Skeletal muscle cell (primary cell): Measurements from ENCODE around the gene TNNI3K.

Source experiments
- DNase-seq: peaks from one replicate; pipeline ENCODE4 v3.0.0-alpha.2; 2010; ENCODE audit warnings: low read depth
- H3K4me3 ChIP-seq: 2 replicates; pipeline ENCODE4 v1.5.1; 2011; ENCODE audit warnings: low read depth, mild to moderate bottlenecking, control low read depth, low read length, moderate library complexity

The TNNI3K gene

DNA sequence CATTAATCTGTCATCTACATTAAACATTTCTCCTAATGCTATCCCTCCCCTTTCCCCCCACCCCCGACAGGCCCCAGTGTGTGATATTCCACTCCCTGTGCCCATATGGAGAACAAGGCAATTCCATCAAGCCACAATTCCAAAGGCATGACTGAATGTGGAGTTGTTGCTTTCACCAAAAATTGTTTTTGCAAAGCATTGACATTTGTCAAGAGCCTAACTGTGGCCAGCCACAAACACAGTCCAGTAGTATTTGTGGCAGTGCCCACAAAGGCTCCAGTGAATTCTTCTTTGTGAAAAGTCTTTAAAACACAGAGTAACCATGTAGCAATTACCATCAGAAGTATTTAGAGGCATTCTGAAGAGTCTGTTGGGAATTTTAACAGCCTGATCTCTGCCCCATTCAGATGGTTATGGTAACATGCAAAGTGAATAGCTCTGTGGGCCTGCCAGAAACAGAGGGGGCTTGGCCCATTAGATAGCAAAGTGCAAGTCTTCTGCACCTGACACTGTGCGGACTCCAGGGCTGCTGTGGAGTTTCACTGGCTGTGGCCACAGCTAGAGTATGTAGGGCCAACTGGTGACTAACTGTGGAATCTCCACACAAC, 288.8 kb downstream of the TNNI3K start:
- no peak for DNase-seq
- H3K4me3 ChIP-seq = no peak overlapping the region

GRCh38 chr1:74526708-74527107, 291.5 kb downstream of the TNNI3K start:
- DNase-seq = no peak
- H3K4me3 ChIP-seq = no peak overlapping the region

DNA sequence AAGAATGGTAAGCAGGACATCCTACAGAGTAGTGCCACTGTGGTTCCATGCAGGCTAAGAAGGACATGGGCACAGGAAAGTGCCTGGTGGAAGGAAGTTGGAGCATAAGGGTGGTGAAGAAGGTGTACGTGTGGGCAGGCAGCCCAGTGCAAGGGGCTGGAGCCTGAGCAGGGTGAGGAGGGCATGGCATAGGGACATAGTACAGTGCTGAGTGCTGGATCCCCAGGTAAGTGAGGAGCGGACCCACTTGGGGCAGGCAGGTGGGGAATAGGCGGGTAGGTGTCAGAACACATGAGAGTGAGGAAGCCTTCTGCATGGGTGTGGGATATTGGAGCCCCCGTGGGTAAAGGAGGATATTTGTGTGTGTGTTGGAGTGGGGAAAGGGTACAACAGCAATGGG, 292.9 kb downstream of the TNNI3K start:
- no peak overlapping the region for H3K4me3 ChIP-seq
- DNase-seq = no peak

- no peak overlapping the region for H3K4me3 ChIP-seq
- no peak for DNase-seq
Observed at GRCh38 chr1:74530892-74531291, 295.7 kb downstream of the TNNI3K start.

DNA sequence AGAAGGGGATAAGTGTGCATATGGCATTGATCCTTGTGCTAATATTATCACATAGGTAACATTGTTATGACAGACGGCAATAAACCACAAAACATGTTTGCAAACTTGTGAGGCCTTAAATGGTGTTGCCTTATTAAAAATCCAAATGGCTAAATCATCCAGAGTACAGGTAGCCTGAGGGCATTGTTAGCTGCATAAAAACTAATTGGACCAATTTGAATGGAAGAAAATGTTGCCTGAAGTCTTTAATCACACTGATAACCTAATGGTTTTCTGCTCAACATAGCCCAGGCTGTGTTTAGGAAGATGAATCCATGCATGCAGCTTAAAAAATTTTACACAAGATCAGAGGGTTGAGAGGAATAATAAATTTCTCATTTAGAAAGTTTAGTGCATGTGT, 296.6 kb downstream of the TNNI3K start:
- no peak for DNase-seq
- H3K4me3 ChIP-seq = no peak overlapping the region

DNA sequence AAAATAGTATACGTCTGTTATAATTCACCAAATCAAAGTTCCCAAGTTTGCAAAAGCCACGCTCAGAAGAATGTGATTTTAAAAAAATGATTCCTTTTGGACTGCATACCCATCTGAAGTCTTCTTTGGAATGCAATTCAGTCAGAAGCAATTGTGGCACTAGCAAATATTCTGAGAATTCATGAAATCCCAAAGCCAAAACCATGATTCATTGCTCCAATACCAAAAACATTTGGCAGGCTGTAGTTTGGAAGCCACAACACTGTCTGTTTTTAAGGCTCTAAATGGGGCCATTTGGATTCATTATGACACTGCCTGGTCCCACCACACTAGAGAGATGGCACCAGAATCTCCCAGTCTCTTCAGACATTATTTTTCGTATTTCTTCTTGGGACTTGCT, 299.1 kb downstream of the TNNI3K start:
- no peak for DNase-seq
- H3K4me3 ChIP-seq = no peak overlapping the region

DNA sequence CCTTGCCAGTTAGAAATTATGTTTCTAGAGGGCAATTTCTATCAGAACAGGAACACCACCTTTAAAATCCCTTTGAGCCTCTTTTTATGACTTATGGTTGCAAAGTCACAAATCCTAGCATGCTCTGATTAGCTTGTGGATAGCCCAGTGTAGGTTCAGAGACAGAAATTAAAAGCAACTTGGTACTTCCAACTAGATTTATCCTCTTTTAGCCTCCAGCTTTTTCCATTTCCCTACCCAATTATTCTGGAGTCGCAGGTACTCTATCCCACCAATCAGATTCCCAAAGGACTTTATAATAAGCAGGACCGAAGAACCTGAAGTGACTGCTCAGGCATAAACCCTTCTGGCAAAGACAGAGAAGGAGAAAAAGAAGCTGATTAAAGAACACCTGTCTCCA, 310.6 kb downstream of the TNNI3K start:
- no peak overlapping the region for H3K4me3 ChIP-seq
- no peak for DNase-seq

DNA sequence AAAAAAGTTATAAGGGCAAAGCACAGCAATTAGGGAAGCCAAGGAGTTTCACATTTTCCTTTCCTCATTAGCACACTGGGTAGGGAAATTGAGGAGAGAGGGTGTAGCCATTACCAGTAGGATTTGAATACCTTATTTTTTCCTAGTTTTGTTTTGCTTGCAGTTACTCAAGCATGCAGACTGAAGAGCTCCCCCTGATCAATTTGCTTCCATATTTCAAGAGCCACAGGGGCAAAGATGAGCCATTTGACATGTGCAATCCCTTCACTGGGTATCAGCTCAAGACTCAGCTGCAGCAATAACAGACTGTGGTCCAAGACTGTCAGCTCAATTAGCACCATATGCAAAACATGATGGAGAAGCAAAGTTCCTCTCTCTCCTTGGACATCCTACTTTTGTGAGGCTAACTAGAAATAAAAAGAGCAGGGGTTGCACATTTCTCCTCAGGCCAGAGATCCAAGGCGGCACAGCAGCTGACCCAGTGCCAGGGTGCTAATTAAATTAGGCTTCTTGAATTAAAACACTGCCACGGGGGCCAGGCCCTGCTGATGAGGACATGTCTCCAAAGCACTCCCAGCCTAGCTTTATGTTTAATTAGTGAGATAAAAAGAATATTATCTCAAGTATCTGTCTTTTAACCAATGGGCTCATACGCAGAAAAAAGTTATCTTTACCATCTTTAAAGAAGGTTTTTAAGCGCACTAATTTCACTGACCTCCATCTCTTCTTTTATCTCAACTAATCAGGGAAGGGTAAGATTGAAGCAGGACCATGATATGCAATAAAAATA, 314.0 kb downstream of the TNNI3K start:
- DNase-seq = no peak
- no peak overlapping the region for H3K4me3 ChIP-seq

DNA sequence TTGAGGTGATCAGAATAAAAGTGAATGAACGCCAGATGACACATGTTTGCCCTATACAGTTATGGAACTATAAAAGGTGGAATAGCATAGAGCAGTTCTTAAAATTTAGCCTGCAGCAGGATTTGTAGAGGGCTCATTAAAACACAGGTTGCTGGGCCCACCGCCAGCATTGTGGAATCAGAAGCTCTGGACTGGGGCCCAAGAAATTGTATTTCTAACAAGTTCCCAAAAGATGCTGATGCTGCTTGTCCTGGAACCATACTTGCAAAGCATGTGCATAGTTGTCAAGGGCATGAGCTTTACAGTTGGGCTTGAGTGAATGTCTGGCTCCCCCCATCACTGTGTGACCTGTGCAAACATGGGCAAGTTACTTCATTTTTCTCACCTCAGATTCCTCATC, 314.7 kb downstream of the TNNI3K start:
- DNase-seq = no peak
- H3K4me3 ChIP-seq = no peak overlapping the region

GRCh38 chr1:74570797-74571492, 335.8 kb downstream of the TNNI3K start:
- no peak overlapping the region for H3K4me3 ChIP-seq
- no peak for DNase-seq

GRCh38 chr1:74571493-74571800, 336.3 kb downstream of the TNNI3K start:
- no peak overlapping the region for H3K4me3 ChIP-seq
- no peak for DNase-seq

GRCh38 chr1:74571891-74572290, 336.7 kb downstream of the TNNI3K start:
- no peak overlapping the region for H3K4me3 ChIP-seq
- no peak for DNase-seq

- no peak for DNase-seq
- no peak overlapping the region for H3K4me3 ChIP-seq
Observed at GRCh38 chr1:74578101-74578500, 342.9 kb downstream of the TNNI3K start.

- no peak for DNase-seq
- H3K4me3 ChIP-seq = no peak overlapping the region
Observed at GRCh38 chr1:74579425-74579824, 344.2 kb downstream of the TNNI3K start.

GRCh38 chr1:74583397-74583796, 348.2 kb downstream of the TNNI3K start:
- DNase-seq = no peak

DNA sequence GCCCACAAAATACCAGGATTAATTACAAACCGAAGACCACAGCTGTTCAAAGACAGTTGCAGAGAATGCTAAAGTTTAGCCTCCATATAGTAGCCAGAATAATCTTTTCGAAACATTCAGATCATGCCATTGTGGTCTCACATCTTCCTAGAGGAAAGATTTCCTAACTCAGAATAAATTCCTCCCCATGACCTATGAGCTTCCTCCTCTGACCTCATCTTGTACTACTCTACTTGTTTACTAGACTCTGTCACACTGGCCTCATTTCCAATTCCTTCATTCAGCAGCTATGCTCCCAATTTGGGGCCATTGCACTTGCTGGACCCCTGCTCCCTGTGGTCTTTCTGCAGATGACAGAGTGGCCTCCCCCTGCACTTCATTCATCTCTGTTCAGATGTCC, 349.0 kb downstream of the TNNI3K start:
- H3K4me3 ChIP-seq = no peak overlapping the region
- no peak for DNase-seq

More at GRCh38 chr1:74583397-74583796, 348.2 kb downstream of the TNNI3K start:
- no peak overlapping the region for H3K4me3 ChIP-seq

DNA sequence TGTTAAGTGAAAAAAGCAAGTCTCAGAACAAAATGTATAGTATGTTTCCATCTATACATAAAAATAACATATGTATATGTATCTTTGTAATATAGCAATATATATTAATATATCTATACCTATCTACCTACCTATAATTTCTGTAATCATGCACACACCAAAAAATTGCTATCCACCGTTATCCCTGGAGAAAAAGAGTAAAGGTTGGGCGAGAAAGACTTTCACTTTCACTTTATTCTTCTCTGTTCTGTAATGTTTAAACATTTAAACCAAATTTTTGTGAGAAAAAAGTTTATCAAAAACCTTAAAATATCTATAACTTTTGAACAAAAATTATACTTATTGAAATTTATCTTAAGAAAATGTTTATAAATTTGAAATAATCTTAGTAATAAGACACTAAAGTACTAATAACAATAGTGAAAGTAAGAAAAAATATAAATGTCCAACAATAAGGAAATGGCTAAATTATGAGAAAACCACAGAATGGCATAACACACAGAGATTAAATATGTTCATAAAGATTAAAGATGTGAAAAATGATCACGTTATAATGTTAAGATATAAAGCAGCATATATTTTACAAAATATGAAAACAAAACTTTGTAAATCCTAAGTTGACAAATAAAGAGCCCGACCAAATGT, 351.2 kb downstream of the TNNI3K start:
- no peak overlapping the region for H3K4me3 ChIP-seq
- no peak for DNase-seq

GRCh38 chr1:74587888-74588287, 352.7 kb downstream of the TNNI3K start:
- H3K4me3 ChIP-seq = no peak overlapping the region
- no peak for DNase-seq

- no peak overlapping the region for H3K4me3 ChIP-seq
- no peak for DNase-seq
Observed at GRCh38 chr1:74590288-74590687, 355.1 kb downstream of the TNNI3K start.

DNA sequence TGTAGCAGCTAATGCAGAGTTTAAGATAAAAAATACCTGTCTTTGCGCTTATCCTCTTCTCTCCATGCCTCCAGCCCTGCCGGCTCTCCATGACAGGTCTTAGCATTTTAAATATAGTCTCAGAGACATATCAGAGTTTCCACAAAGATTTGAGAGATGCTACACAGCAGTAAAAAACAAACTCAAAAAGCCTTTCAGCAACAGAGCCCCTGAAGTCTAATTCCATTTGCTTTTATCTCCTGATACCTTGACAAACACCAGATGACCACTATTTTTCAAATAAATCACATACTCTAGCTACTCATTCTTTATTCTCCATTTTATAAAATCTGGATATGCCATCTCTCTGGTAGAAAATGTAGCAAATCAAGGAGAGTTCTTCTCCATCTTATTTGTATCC, 356.8 kb downstream of the TNNI3K start:
- H3K4me3 ChIP-seq = no peak overlapping the region

More for the DNA sequence above, 356.8 kb downstream of the TNNI3K start:
- DNase-seq = no peak
